ENCODE data around the gene BEST1. TPM values are rescaled to one million over a fixed set of nuclear protein-coding genes. Genes with fewer than 3 reads are reported as not detected.

BEST1 gene
- total RNA-seq, 4 donors from 2014 or later = 3.0 to 4.0 (median 3.4) TPM

- TF ChIP-seq CTCF (IDR thresholded peaks at IDR 0.05) = no peak
- no peak for TF ChIP-seq EP300 (IDR thresholded peaks at IDR 0.05)
- TF ChIP-seq POLR2A (IDR thresholded peaks at IDR 0.05) = no peak
- TF ChIP-seq POLR2AphosphoS5 (IDR thresholded peaks at IDR 0.05) = peak; percentile 79
- Histone ChIP-seq H3K9me3 (no peaks in the 10 kb centered on the region), H3K27ac (peak overlapping the region; percentile 91 to 99 (median 97)), H3K27me3 (no peaks in the 10 kb centered on the region), H3K36me3 (peaks cover 0 to 12% of the 10 kb centered on the region in 2 donors), H3K4me1 (peaks cover 23 to 77% (median 49%) of the 10 kb centered on the region in 3 donors), H3K4me3 (no peak overlapping the region)
- WGBS, 2 donors (ENCODE audit: low coverage in 1 of 2) = 55 to 58% methylated on average over 2 of the region's 2 CpGs
- ATAC-seq = no peak
Measured at GRCh38 chr11:61969838-61970662, 19.9 kb downstream of the BEST1 start.

DNA sequence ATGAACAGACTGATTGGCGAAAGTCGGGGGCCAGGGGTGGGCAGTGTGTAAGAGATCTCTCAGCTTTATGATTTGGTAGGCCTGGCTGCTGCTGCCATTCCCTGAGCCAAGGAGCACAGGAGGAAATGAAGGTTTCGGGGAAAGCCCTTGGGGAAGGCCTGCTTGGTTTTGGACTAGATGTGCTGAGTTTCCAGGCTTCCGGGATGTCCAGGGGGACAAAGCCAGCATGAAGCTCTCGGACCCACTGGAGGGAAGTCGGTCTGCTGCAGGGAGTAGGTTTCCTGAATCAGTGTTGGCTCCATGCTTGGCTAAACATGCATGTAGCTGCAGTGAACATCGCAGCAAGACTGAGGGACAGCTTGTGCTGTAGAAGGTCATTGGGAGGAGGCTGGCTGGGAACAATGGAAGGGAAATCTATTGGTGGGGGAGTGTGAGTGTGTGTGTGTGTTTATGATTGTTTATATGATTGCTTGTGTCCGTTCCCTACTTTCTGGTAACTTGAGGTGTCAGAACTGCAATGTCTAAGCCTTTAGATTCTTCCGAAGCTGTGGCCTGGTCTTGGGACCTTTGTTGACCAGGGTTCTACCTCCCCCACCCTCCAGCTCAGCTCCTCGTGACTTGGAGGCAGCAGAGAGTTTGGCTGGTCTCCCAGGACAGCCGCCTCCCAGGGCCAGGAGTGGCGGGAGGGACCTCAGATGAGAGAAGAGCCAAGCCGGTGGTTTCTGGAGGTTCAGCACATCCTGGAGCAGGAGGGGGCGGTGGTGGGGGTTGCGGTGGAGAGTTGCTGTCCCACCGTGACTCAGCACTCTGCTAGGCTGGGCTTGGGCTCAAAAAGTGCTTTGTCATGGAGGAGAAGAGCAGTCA, 21.3 kb downstream of the BEST1 start:
- TF ChIP-seq POLR2A (IDR thresholded peaks at IDR 0.05) = peak; percentile 52 to 60
- peak; percentile 93 for TF ChIP-seq POLR2AphosphoS5 (IDR thresholded peaks at IDR 0.05)
- no peak for TF ChIP-seq CTCF (IDR thresholded peaks at IDR 0.05)
- ATAC-seq = peak; percentile 87
- no peaks in the 10 kb centered on the region for H3K36me3 ChIP-seq
- peak overlapping the region in 1 of 2 donors; percentile 28 for H3K4me3 ChIP-seq
- peaks cover 23 to 85% (median 58%) of the 10 kb centered on the region in 3 donors for H3K4me1 ChIP-seq
- peak overlapping the region; percentile 91 to 99 (median 97) for H3K27ac ChIP-seq
- 3 to 11% methylated on average over 6 to 8 of the region's 16 CpGs for WGBS, 2 donors (ENCODE audit: low coverage in 1 of 2)
- no peaks in the 10 kb centered on the region for H3K9me3 ChIP-seq
- no peaks in the 10 kb centered on the region for H3K27me3 ChIP-seq

GRCh38 chr11:61972112-61972671, 22.0 kb downstream of the BEST1 start:
- TF ChIP-seq EP300 (IDR thresholded peaks at IDR 0.05) (no peak), POLR2A (IDR thresholded peaks at IDR 0.05) (no peak), POLR2AphosphoS5 (IDR thresholded peaks at IDR 0.05) (no peak), CTCF (IDR thresholded peaks at IDR 0.05) (no peak)
- H3K27ac ChIP-seq = peak overlapping the region; percentile 91 to 99 (median 97)
- no peaks in the 10 kb centered on the region for H3K9me3 ChIP-seq
- WGBS, 2 donors (ENCODE audit: low coverage in 1 of 2) = 6 to 32% methylated on average over 4 to 6 of the region's 7 CpGs
- no peaks in the 10 kb centered on the region for H3K27me3 ChIP-seq
- ATAC-seq = no peak
- H3K4me3 ChIP-seq = peak overlapping the region in 1 of 2 donors; percentile 28
- no peaks in the 10 kb centered on the region for H3K36me3 ChIP-seq
- H3K4me1 ChIP-seq = peaks cover 23 to 92% (median 58%) of the 10 kb centered on the region in 3 donors

GRCh38 chr11:61972672-61973475, 22.7 kb downstream of the BEST1 start:
- Histone ChIP-seq H3K4me3 (peak overlapping the region in 1 of 2 donors; percentile 28), H3K36me3 (no peaks in the 10 kb centered on the region), H3K9me3 (no peaks in the 10 kb centered on the region), H3K4me1 (peaks cover 23 to 99% (median 58%) of the 10 kb centered on the region in 3 donors), H3K27me3 (no peaks in the 10 kb centered on the region), H3K27ac (peak overlapping the region; percentile 91 to 99 (median 97))
- ATAC-seq = peak; percentile 14
- TF ChIP-seq POLR2AphosphoS5 (IDR thresholded peaks at IDR 0.05) (peak; percentile 81), EP300 (IDR thresholded peaks at IDR 0.05) (no peak), POLR2A (IDR thresholded peaks at IDR 0.05) (no peak), CTCF (IDR thresholded peaks at IDR 0.05) (no peak)
- 46 to 48% methylated on average over 9 to 10 of the region's 11 CpGs for WGBS, 2 donors (ENCODE audit: low coverage in 1 of 2)

All from gastroesophageal sphincter (tissue), 4 donors.